Measurements from ENCODE around the gene HECTD4.
"Not testable (repeated sequence)": the region's sequence is repeated elsewhere in the genome, so short reads cannot be mapped to it uniquely, and the experiment has no call there.

Gene HECTD4

DNA sequence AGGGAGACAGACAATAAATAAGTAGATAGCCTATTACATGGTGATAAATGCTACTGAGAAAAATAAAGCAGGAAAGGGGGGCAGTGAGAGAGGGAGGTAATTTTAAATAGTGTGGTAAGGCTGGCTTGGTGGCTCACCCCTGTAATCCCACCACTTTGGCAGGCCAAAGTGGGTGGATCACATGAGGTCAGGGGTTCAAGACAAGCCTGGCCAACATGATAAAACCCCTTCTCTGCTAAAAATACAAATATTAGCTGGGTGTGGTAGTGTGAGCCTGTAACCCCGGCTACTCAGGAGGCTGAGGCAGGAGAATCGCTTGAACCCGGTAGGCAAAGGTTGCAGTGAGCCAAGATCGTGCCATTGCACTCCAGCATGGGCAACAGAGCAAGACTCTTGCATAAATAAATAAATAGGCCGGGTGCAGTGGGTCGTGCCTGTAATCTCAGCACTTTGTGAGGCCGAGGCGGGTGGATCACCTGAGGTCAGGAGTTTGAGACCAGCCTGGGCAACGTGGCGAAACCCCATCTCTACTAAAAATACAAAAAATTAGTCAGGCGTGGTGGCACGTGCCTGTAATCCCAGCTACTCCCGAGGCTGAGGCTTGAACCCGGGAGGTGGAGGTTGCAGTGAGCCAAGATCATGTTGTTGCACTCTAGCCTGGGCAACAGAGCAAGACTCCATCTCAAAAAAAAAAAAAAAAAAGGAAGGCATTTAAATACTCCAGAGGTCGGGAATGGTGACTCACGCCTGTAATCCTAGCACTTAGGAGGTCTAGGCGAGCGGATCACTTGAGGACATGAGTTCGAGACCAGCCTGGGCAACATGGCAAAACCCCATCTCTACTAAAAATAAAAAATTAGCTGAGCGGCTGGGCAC lies 271.2 kb downstream of the HECTD4 start:
- DNase-seq: not testable (repeated sequence)
